ENCODE results near the gene TNPO3. TPM values are rescaled to one million over a fixed set of nuclear protein-coding genes. Genes with fewer than 3 reads are reported as not detected.
A peak's percentile ranks its signal among the peaks of the same experiment; 100 is the strongest.

Gene TNPO3
- total and polyA plus RNA-seq, 2 experiments from 2014 or later = 21.8 to 31.1 TPM

GRCh38 chr7:129013048-129013724 is 41.7 kb downstream of the TNPO3 start:
- Histone ChIP-seq H3K27me3 (no peaks in the 10 kb centered on the region), H3K9me3 (ENCODE audit: low read depth) (no peaks in the 10 kb centered on the region), H3K27ac (no peak overlapping the region), H3K4me1 (ENCODE audit: low read depth) (peaks cover 23% of the 10 kb centered on the region), H3K36me3 (peaks cover 31% of the 10 kb centered on the region), H3K4me3 (no peak overlapping the region)
- no peak for DNase-seq (ENCODE audit: low read depth in 1 of 2, low spot score in 1 of 2)
- TF ChIP-seq CTCF (IDR thresholded peaks at IDR 0.05; ENCODE audit: low read depth, low read length) = no peak

GRCh38 chr7:129012641-129013040 is 42.3 kb downstream of the TNPO3 start:
- Histone ChIP-seq H3K4me1 (ENCODE audit: low read depth) (peaks cover 23% of the 10 kb centered on the region), H3K27me3 (no peaks in the 10 kb centered on the region), H3K4me3 (no peak overlapping the region), H3K27ac (no peak overlapping the region), H3K9me3 (ENCODE audit: low read depth) (no peaks in the 10 kb centered on the region), H3K36me3 (peaks cover 28% of the 10 kb centered on the region)
- DNase-seq (ENCODE audit: low read depth in 1 of 2, low spot score in 1 of 2) = no peak
- no peak for TF ChIP-seq CTCF (IDR thresholded peaks at IDR 0.05; ENCODE audit: low read depth, low read length)

GRCh38 chr7:129010075-129010474 is 44.8 kb downstream of the TNPO3 start:
- no peaks in the 10 kb centered on the region for H3K9me3 ChIP-seq (ENCODE audit: low read depth)
- H3K27ac ChIP-seq = no peak overlapping the region
- no peak overlapping the region for H3K4me3 ChIP-seq
- peaks cover 23% of the 10 kb centered on the region for H3K4me1 ChIP-seq (ENCODE audit: low read depth)
- DNase-seq (ENCODE audit: low read depth in 1 of 2, low spot score in 1 of 2) = no peak
- no peaks in the 10 kb centered on the region for H3K27me3 ChIP-seq
- TF ChIP-seq CTCF (IDR thresholded peaks at IDR 0.05; ENCODE audit: low read depth, low read length) = no peak
- H3K36me3 ChIP-seq = peaks cover 23% of the 10 kb centered on the region

GRCh38 chr7:129009437-129009836 is 45.5 kb downstream of the TNPO3 start:
- H3K36me3 ChIP-seq = peaks cover 23% of the 10 kb centered on the region
- no peak for DNase-seq (ENCODE audit: low read depth in 1 of 2, low spot score in 1 of 2)
- no peak overlapping the region for H3K4me3 ChIP-seq
- peaks cover 23% of the 10 kb centered on the region for H3K4me1 ChIP-seq (ENCODE audit: low read depth)
- H3K27me3 ChIP-seq = no peaks in the 10 kb centered on the region
- H3K9me3 ChIP-seq (ENCODE audit: low read depth) = no peaks in the 10 kb centered on the region
- TF ChIP-seq CTCF (IDR thresholded peaks at IDR 0.05; ENCODE audit: low read depth, low read length) = no peak
- peak overlapping the region; percentile 58 for H3K27ac ChIP-seq

DNA sequence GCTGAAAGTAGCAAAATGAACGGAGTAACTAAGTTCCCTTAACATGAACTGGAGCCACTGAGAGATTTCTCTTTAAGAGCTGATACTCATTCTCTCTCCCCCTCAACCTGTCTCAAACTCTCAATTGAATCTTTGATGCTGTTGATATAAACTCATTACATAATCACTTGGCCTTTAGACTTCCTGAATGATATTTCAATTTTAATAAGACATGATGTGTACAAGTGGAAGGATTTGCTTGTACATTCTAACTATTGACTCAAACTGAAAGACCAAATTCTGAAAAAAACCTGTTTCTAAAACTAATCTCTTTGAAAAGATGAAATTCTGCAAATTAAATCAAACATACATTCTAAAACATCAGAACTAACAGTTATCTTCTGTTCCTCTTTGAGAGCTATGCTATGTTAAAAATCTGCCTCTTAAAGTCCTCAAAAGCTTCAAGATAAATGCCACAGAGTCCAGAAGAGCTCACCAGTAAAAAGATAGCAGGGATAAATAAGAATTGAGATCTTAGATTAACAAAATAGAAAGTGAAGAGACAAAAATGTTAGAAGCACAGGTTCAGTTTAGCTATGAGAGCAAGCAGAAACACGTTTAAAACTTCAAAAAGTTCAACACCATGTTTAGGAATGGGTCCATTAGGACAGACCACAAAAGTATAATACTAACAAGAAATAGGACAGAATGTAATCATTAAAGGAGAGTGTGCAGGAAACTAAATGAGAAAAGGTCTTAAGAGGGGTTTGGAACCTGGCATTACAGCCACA is 46.1 kb downstream of the TNPO3 start:
- no peak for DNase-seq (ENCODE audit: low read depth in 1 of 2, low spot score in 1 of 2)
- no peak for TF ChIP-seq CTCF (IDR thresholded peaks at IDR 0.05; ENCODE audit: low read depth, low read length)
- peaks cover 23% of the 10 kb centered on the region for H3K4me1 ChIP-seq (ENCODE audit: low read depth)
- H3K36me3 ChIP-seq = peaks cover 20% of the 10 kb centered on the region
- H3K27me3 ChIP-seq = no peaks in the 10 kb centered on the region
- no peaks in the 10 kb centered on the region for H3K9me3 ChIP-seq (ENCODE audit: low read depth)
- H3K4me3 ChIP-seq = no peak overlapping the region
- H3K27ac ChIP-seq = peak overlapping the region; percentile 58

Data from cardiac muscle cell (in vitro differentiated cells and primary cell).